ENCODE results near the gene CD79A.

DNA sequence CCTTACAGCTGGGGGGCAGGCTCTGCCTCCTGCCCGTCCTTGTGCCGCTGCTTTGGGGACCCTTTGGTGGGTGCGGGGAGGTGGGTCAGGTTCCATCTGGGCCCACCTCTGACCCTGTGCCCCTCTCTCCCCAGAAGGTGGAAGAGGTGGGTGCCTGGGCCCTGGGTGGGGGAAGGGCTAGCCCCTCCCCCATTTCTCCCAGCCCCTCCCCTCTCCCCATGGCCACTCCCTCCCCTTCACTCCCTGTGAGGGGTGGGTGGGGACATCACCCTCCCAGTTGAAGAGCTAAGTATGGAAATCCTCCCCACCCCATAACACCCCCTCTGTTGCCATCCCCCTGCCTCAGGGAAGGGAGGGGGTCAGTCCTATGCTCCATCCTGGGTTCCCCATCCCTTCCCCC lies 20.1 kb downstream of the CD79A start:
- TF ChIP-seq, protein P1, sequence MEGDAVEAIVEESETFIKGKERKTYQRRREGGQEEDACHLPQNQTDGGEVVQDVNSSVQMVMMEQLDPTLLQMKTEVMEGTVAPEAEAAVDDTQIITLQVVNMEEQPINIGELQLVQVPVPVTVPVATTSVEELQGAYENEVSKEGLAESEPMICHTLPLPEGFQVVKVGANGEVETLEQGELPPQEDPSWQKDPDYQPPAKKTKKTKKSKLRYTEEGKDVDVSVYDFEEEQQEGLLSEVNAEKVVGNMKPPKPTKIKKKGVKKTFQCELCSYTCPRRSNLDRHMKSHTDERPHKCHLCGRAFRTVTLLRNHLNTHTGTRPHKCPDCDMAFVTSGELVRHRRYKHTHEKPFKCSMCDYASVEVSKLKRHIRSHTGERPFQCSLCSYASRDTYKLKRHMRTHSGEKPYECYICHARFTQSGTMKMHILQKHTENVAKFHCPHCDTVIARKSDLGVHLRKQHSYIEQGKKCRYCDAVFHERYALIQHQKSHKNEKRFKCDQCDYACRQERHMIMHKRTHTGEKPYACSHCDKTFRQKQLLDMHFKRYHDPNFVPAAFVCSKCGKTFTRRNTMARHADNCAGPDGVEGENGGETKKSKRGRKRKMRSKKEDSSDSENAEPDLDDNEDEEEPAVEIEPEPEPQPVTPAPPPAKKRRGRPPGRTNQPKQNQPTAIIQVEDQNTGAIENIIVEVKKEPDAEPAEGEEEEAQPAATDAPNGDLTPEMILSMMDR (IDR thresholded peaks at IDR 0.05), result no peak
- TF ChIP-seq POLR2A (IDR thresholded peaks at IDR 0.05), result no peak

Data from esophagus squamous epithelium (tissue), 4 donors.